HCT116 (cell line): ENCODE data around the gene EIF4G3. TPM values are rescaled to one million over a fixed set of nuclear protein-coding genes. Genes with fewer than 3 reads are reported as not detected.

Source experiments
- ATAC-seq: fragments of 200-7000 bp; cut with Tn5 transposase; 2 replicates; pipeline ENCODE4 v1.9.1; 2020; ENCODE audit warnings: mild to moderate bottlenecking, moderate library complexity
- BruUV-seq: library from RNA; stranded (reverse); fragments of 400-500 nt; replicated peaks from 2 replicates; lab custom pipeline; 2021; lab: Mats Ljungman, UMichigan
- CTCF ChIA-PET: fragments of 300-600 bp; sonication (Branson Sonifier 250); formaldehyde crosslinking; loops from one replicate; lab custom pipeline; 2021; ENCODE audit warnings: antibody characterized with exemption; lab: Charles Lee
- POLR2A ChIA-PET: fragments of 300-600, 350-600 bp; sonication (Branson Sonifier 250); formaldehyde crosslinking; loops from one replicate; lab custom pipeline; 2021; ENCODE audit warnings: antibody characterized with exemption; lab: Charles Lee
- RAD21 ChIA-PET, 2 experiments: fragments of 300-600 bp; sonication (Branson Sonifier 250); formaldehyde crosslinking; loops; one replicate each; lab custom pipeline; 2023; ENCODE audit warnings: low total read pairs in 2 of 2; ENCODE audit not compliant: uncharacterized antibody in 2 of 2, unreplicated experiment in 2 of 2, low non-redundant PET in 1 of 2; lab: Charles Lee
- DNase-seq: peaks from one replicate; pipeline ENCODE4 v3.0.0-alpha.2; 2010; ENCODE audit warnings: low read depth, low spot score
- H2AFZ ChIP-seq: fragments of 200-600 bp; shearing (Covaris generic), sonication (generic); 2 replicates; pipeline ENCODE4 v1.6.1; 2017; ENCODE audit warnings: low read depth, mixed run types, mixed read lengths, antibody characterized with exemption, low read length; ENCODE audit not compliant: poor library complexity, severe bottlenecking
- H3K27ac ChIP-seq: 2 replicates; pipeline ENCODE4 v1.5.1; 2012; ENCODE audit warnings: low read depth, low read length
- H3K27me3 ChIP-seq: fragments of 200-600 bp; sonication (generic); 2 replicates; pipeline ENCODE4 v1.6.1; 2016; ENCODE audit warnings: mixed run types, low read length, mixed read lengths; ENCODE audit not compliant: insufficient read depth
- H3K36me3 ChIP-seq, 2 experiments: fragments of 200-500 bp in 1 of 2; fragments of 200-600 bp in 1 of 2; sonication (Bioruptor generic) in 1 of 2; sonication (generic) in 1 of 2; 2 replicates each; pipeline versions ENCODE4 v1.5.1 to v1.6.1; 2014 to 2016; ENCODE audit warnings: low read length in 2 of 2, inconsistent platforms in 1 of 2, mixed read lengths in 1 of 2, mixed run types in 1 of 2; ENCODE audit not compliant: insufficient read depth in 2 of 2, control insufficient read depth in 1 of 2
- H3K4me1 ChIP-seq, 2 experiments: fragments of 200-600 bp in 1 of 2; sonication (generic) in 1 of 2; 2 replicates each; pipeline versions ENCODE4 v1.5.1 to v1.6.1; 2012 to 2017; ENCODE audit warnings: low read length in 2 of 2, inconsistent platforms in 1 of 2, mild to moderate bottlenecking in 1 of 2, mixed read lengths in 1 of 2, mixed run types in 1 of 2, moderate library complexity in 1 of 2; ENCODE audit not compliant: insufficient read depth in 2 of 2, control insufficient read depth in 1 of 2
- H3K4me2 ChIP-seq: fragments of 200-600 bp; sonication (generic); 2 replicates; pipeline ENCODE4 v1.6.1; 2017; ENCODE audit warnings: mixed run types, low read length, mixed read lengths
- H3K4me3 ChIP-seq, 2 experiments: fragments of 200-600 bp in 1 of 2; sonication (generic) in 1 of 2; replicated peaks in 1 of 2; 2 replicates each; pipeline ENCODE4 v1.5.1; 2011 to 2016; ENCODE audit warnings: low read length in 2 of 2, control low read depth in 1 of 2, low read depth in 1 of 2, mild to moderate bottlenecking in 1 of 2, mixed read lengths in 1 of 2, mixed run types in 1 of 2
- H3K79me2 ChIP-seq: fragments of 200-600 bp; sonication (generic); 2 replicates; pipeline ENCODE4 v1.6.1; 2017; ENCODE audit warnings: mild to moderate bottlenecking, mixed run types, low read length, moderate library complexity, mixed read lengths; ENCODE audit not compliant: insufficient read depth
- H3K9ac ChIP-seq: fragments of 200-600 bp; sonication (generic); 2 replicates; pipeline ENCODE4 v1.6.1; 2016; ENCODE audit warnings: low read length, mixed read lengths
- H3K9me2 ChIP-seq: fragments of 200-600 bp; sonication (generic), shearing (Covaris generic); 2 replicates; pipeline ENCODE4 v1.6.1; 2017; ENCODE audit warnings: mixed run types, mild to moderate bottlenecking, moderate library complexity; ENCODE audit not compliant: insufficient read depth
- H3K9me3 ChIP-seq, 2 experiments: fragments of 200-500 bp in 1 of 2; fragments of 200-600 bp in 1 of 2; sonication (Bioruptor generic) in 1 of 2; sonication (generic) in 1 of 2; 2 replicates each; pipeline ENCODE4 v1.6.1; 2014 to 2017; ENCODE audit warnings: low read length in 2 of 2, mixed read lengths in 2 of 2, inconsistent platforms in 1 of 2, low read depth in 1 of 2, mild to moderate bottlenecking in 1 of 2, mixed run types in 1 of 2, moderate library complexity in 1 of 2; ENCODE audit not compliant: control insufficient read depth in 1 of 2, insufficient read depth in 1 of 2
- H4K20me1 ChIP-seq: fragments of 200-600 bp; sonication (generic), shearing (Covaris generic); 2 replicates; pipeline ENCODE4 v1.6.1; 2017; ENCODE audit warnings: mixed run types, mild to moderate bottlenecking, moderate library complexity; ENCODE audit not compliant: insufficient read depth
- CBX3 ChIP-seq: IDR thresholded peaks from 2 replicates; pipeline ENCODE4 v1.6.1; 2012; ENCODE audit warnings: low read depth
- CEBPB ChIP-seq: IDR thresholded peaks from 2 replicates; pipeline ENCODE4 v1.6.1; 2012; ENCODE audit warnings: low read depth
- CTCF ChIP-seq, 3 experiments: fragments of 200-600 bp in 1 of 3; sonication (generic) in 1 of 3; IDR thresholded peaks in 2 of 3; conservative IDR thresholded peaks in 1 of 3; 2 replicates each; pipeline ENCODE4 v1.5.1; 2012 to 2017; ENCODE audit warnings: low read depth in 2 of 3, low read length in 2 of 3, antibody characterized with exemption in 1 of 3, borderline replicate concordance in 1 of 3, control low read depth in 1 of 3, mild to moderate bottlenecking in 1 of 3, mixed read lengths in 1 of 3, mixed run types in 1 of 3, moderate library complexity in 1 of 3; ENCODE audit not compliant: insufficient read depth in 1 of 3
- FOSL1 ChIP-seq: IDR thresholded peaks from 2 replicates; pipeline ENCODE4 v1.6.1; 2012; ENCODE audit warnings: low read depth
- POLR2A ChIP-seq: IDR thresholded peaks from 2 replicates; pipeline ENCODE4 v1.7.0; 2011; ENCODE audit warnings: borderline replicate concordance; ENCODE audit not compliant: insufficient read depth, insufficient read length; ENCODE audit errors: extremely low read depth
- TCF7L2 ChIP-seq: IDR thresholded peaks from 2 replicates; pipeline ENCODE4 v1.7.0; 2011; ENCODE audit warnings: borderline replicate concordance, inconsistent platforms; ENCODE audit not compliant: insufficient read depth, insufficient read length; ENCODE audit errors: extremely low read depth
- intact Hi-C: fragments of 100-400 bp; cut with micrococcal nuclease; formaldehyde crosslinking; loops from 2 replicates; pipeline ENCODE4 v1.10.0; 2022
- total RNA-seq: library from RNA; stranded (reverse); gene quantifications from one replicate; pipeline ENCODE4 v1.2.1, GENCODE V29; 2021; ENCODE audit not compliant: unreplicated experiment
- TF ChIP-seq, protein P1 (sequence below): IDR thresholded peaks from 2 replicates; pipeline ENCODE4 v1.6.1; 2011; ENCODE audit warnings: mild to moderate bottlenecking, low read length, moderate library complexity; ENCODE audit not compliant: insufficient replicate concordance; ENCODE audit errors: extremely low read depth

Gene EIF4G3
- total RNA-seq, 1 experiment from 2014 or later: 40.1 TPM

GRCh38 chr1:21189906-21190500 is 13.3 kb upstream of the EIF4G3 start:
- no peaks in the 10 kb centered on the region for H3K79me2 ChIP-seq
- intact Hi-C loops: loop anchor here (10.0 kb wide), 1 partner anchor 405 kb away; the partner anchor contains the start of gene HP1BP3
- TF ChIP-seq CBX3 (no peak), CEBPB (no peak), CTCF (IDR thresholded peaks at IDR 0.05 in 2 of 3, conservative IDR thresholded peaks at IDR 0.05 in 1 of 3; ENCODE audit: borderline replicate concordance in 1 of 3, insufficient read depth in 1 of 3, low read depth in 2 of 3, low read length in 2 of 3) (no peak), POLR2A (no peak), FOSL1 (no peak), TCF7L2 (no peak)
- TF ChIP-seq, protein P1, sequence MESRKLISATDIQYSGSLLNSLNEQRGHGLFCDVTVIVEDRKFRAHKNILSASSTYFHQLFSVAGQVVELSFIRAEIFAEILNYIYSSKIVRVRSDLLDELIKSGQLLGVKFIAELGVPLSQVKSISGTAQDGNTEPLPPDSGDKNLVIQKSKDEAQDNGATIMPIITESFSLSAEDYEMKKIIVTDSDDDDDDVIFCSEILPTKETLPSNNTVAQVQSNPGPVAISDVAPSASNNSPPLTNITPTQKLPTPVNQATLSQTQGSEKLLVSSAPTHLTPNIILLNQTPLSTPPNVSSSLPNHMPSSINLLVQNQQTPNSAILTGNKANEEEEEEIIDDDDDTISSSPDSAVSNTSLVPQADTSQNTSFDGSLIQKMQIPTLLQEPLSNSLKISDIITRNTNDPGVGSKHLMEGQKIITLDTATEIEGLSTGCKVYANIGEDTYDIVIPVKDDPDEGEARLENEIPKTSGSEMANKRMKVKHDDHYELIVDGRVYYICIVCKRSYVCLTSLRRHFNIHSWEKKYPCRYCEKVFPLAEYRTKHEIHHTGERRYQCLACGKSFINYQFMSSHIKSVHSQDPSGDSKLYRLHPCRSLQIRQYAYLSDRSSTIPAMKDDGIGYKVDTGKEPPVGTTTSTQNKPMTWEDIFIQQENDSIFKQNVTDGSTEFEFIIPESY: no peak

More at GRCh38 chr1:21189906-21190500, 13.3 kb upstream of the EIF4G3 start:
- BruUV-seq: no TSS peak
- Histone ChIP-seq H3K4me1 (peaks cover 3% of the 10 kb centered on the region in 2 experiments; a peak in 3 of 4 replicates), H2AFZ (no peak overlapping the region), H4K20me1 (no peaks in the 10 kb centered on the region), H3K4me3 (no peak overlapping the region), H3K9ac (no peak overlapping the region), H3K36me3 (no peaks in the 10 kb centered on the region), H3K27me3 (no peaks in the 10 kb centered on the region), H3K9me3 (no peaks in the 10 kb centered on the region), H3K27ac (no peak overlapping the region), H3K9me2 (no peaks in the 10 kb centered on the region), H3K4me2 (no peak overlapping the region)
- ChIA-PET POLR2A (no interaction called here), RAD21 (no interaction called here), CTCF (interaction anchor here (1.2 kb wide), 1 partner anchor 208 kb away, joined by 5 read pairs; no protein-coding TSS in a partner anchor)
- ATAC-seq (no peak), DNase-seq (no peak)
